ENCODE data around the gene IFNAR1. TPM values are rescaled to one million over a fixed set of nuclear protein-coding genes. Genes with fewer than 3 reads are reported as not detected.
"Not testable (repeated sequence)": the region's sequence is repeated elsewhere in the genome, so short reads cannot be mapped to it uniquely, and the experiment has no call there.

The IFNAR1 gene
- total RNA-seq, 1 experiment from 2014 or later: 12.1 TPM

- DNase-seq (ENCODE audit: low spot score): no peak
Measured at GRCh38 chr21:33375101-33375644, 50.4 kb downstream of the IFNAR1 start.

- DNase-seq (ENCODE audit: low spot score): no peak
Measured at GRCh38 chr21:33377221-33377920, 52.6 kb downstream of the IFNAR1 start.

GRCh38 chr21:33378081-33378480, 53.3 kb downstream of the IFNAR1 start:
- DNase-seq (ENCODE audit: low spot score): no peak

GRCh38 chr21:33379934-33380333, 55.2 kb downstream of the IFNAR1 start:
- DNase-seq (ENCODE audit: low spot score): peak; percentile 72

GRCh38 chr21:33380483-33380998, 55.8 kb downstream of the IFNAR1 start:
- peak; percentile 99 for DNase-seq (ENCODE audit: low spot score)

GRCh38 chr21:33381381-33381780, 56.6 kb downstream of the IFNAR1 start:
- DNase-seq (ENCODE audit: low spot score): not testable (repeated sequence)

GRCh38 chr21:33383056-33383888, 58.5 kb downstream of the IFNAR1 start:
- DNase-seq (ENCODE audit: low spot score): peak; percentile 87

GRCh38 chr21:33384841-33385331, 60.1 kb downstream of the IFNAR1 start:
- no peak for DNase-seq (ENCODE audit: low spot score)

- DNase-seq (ENCODE audit: low spot score): no peak
Measured at GRCh38 chr21:33386222-33386784, 61.5 kb downstream of the IFNAR1 start.

- DNase-seq (ENCODE audit: low spot score): no peak
Measured at GRCh38 chr21:33387294-33387693, 62.5 kb downstream of the IFNAR1 start.

GRCh38 chr21:33388188-33388587, 63.4 kb downstream of the IFNAR1 start:
- no peak for DNase-seq (ENCODE audit: low spot score)

- DNase-seq (ENCODE audit: low spot score): no peak
Measured at GRCh38 chr21:33390479-33390878, 65.7 kb downstream of the IFNAR1 start.

- no peak for DNase-seq (ENCODE audit: low spot score)
Measured at GRCh38 chr21:33391656-33392055, 66.9 kb downstream of the IFNAR1 start.

GRCh38 chr21:33392284-33392985, 67.7 kb downstream of the IFNAR1 start:
- no peak for DNase-seq (ENCODE audit: low spot score)

- no peak for DNase-seq (ENCODE audit: low spot score)
Measured at GRCh38 chr21:33393348-33393747, 68.6 kb downstream of the IFNAR1 start.

- DNase-seq (ENCODE audit: low spot score): no peak
Measured at GRCh38 chr21:33394260-33394659, 69.5 kb downstream of the IFNAR1 start.

- DNase-seq (ENCODE audit: low spot score): peak; percentile 90
Measured at GRCh38 chr21:33395891-33396331, 71.1 kb downstream of the IFNAR1 start.

- DNase-seq (ENCODE audit: low spot score): no peak
Measured at GRCh38 chr21:33396436-33396835, 71.7 kb downstream of the IFNAR1 start.

GRCh38 chr21:33396951-33397350, 72.2 kb downstream of the IFNAR1 start:
- peak; percentile 85 for DNase-seq (ENCODE audit: low spot score)

- DNase-seq (ENCODE audit: low spot score): no peak
Measured at GRCh38 chr21:33397717-33398116, 72.9 kb downstream of the IFNAR1 start.

GRCh38 chr21:33398361-33398760, 73.6 kb downstream of the IFNAR1 start:
- DNase-seq (ENCODE audit: low spot score): no peak
